ENCODE data around the gene NPIPA3.
"Not testable (repeated sequence)": the region's sequence is repeated elsewhere in the genome, so short reads cannot be mapped to it uniquely, and the experiment has no call there.

NPIPA3 gene

GRCh38 chr16:14742273-14743128, 39.3 kb downstream of the NPIPA3 start, which contains the start of gene NPIPA2:
Gene NPIPA2, plus strand, starts transcription at chr16:14742533. Its CDS starts 5,533 bp downstream, at chr16:14748066.
- DNase-seq = not testable (repeated sequence)

- DNase-seq = not testable (repeated sequence)
These were observed 70.4 kb downstream of the NPIPA3 start for GRCh38 chr16:14773654-14774053.

- not testable (repeated sequence) for DNase-seq
These were observed 72.4 kb downstream of the NPIPA3 start for GRCh38 chr16:14775624-14776023.

Measured in CD4-positive, alpha-beta T cell treated with Interleukin-21 for 1 hour (primary cell).